HepG2 (cell line): ENCODE results near the gene NCAPD2. TPM values are rescaled to one million over a fixed set of nuclear protein-coding genes. Genes with fewer than 3 reads are reported as not detected.

ENCODE experiments used
- ATRX ChIP-seq: sonication (generic); formaldehyde crosslinking; IDR thresholded peaks from 2 replicates; pipeline ENCODE4 v1.4.0; 2020; ENCODE audit warnings: missing genetic modification reagents, borderline replicate concordance
- CC2D1A ChIP-seq: sonication (generic); formaldehyde crosslinking; IDR thresholded peaks from 2 replicates; pipeline ENCODE4 v1.8.1; 2023; ENCODE audit warnings: mild to moderate bottlenecking, missing genetic modification reagents
- CEBPG ChIP-seq: IDR thresholded peaks from 2 replicates; pipeline ENCODE4 v1.6.1; 2016
- DPF2 ChIP-seq: sonication (generic); formaldehyde crosslinking; IDR thresholded peaks from 2 replicates; pipeline ENCODE4 v1.4.0; 2020; ENCODE audit warnings: mild to moderate bottlenecking, low read depth, missing genetic modification reagents, borderline replicate concordance
- EED ChIP-seq: sonication (generic); formaldehyde crosslinking; IDR thresholded peaks from 2 replicates; pipeline ENCODE4 v1.5.0; 2020; ENCODE audit warnings: mild to moderate bottlenecking, missing genetic modification reagents
- HMG20B ChIP-seq: conservative IDR thresholded peaks from 2 replicates; pipeline ENCODE4 v1.6.1; 2016; ENCODE audit warnings: missing genetic modification reagents, missing compliant biosample characterization
- LCORL ChIP-seq, 2 experiments: fragments of 450-650 bp in 1 of 2; sonication (generic) in 1 of 2; formaldehyde crosslinking in 1 of 2; IDR thresholded peaks; 2 replicates each; pipeline versions ENCODE4 v1.5.0 to v1.6.1; 2017 to 2020; ENCODE audit warnings: antibody characterized with exemption in 1 of 2, missing genetic modification reagents in 1 of 2
- MTA1 ChIP-seq: sonication (generic); formaldehyde crosslinking; IDR thresholded peaks from 2 replicates; pipeline ENCODE4 v1.4.0; 2020; ENCODE audit warnings: missing genetic modification reagents, mild to moderate bottlenecking, borderline replicate concordance
- NFE2 ChIP-seq: sonication (generic); formaldehyde crosslinking; IDR thresholded peaks from 2 replicates; pipeline ENCODE4 v1.4.0; 2020; ENCODE audit warnings: missing genetic modification reagents
- POLR2A ChIP-seq, 2 experiments: IDR thresholded peaks; 2 replicates each; pipeline ENCODE4 v1.6.1; 2011; ENCODE audit warnings: low read depth in 2 of 2, low read length in 2 of 2, mild to moderate bottlenecking in 1 of 2, moderate library complexity in 1 of 2; ENCODE audit not compliant: insufficient read depth in 1 of 2
- RBM22 ChIP-seq: fragments of 200-400 bp; formaldehyde crosslinking; optimal IDR thresholded peaks from 2 replicates; pipeline ENCODE3; 2017; ENCODE audit warnings: mild to moderate bottlenecking, low read length, moderate library complexity
- RFX3 ChIP-seq: IDR thresholded peaks from 2 replicates; pipeline ENCODE4 v1.6.1; 2016; ENCODE audit warnings: missing biosample characterization, missing genetic modification reagents
- SCMH1 ChIP-seq: sonication (generic); formaldehyde crosslinking; IDR thresholded peaks from 2 replicates; pipeline ENCODE4 v1.9.0; 2021; ENCODE audit warnings: missing genetic modification reagents, mild to moderate bottlenecking, borderline replicate concordance
- SNRNP70 ChIP-seq: fragments of 200-400 bp; formaldehyde crosslinking; IDR thresholded peaks from 2 replicates; pipeline ENCODE4 v1.6.1; 2017; ENCODE audit warnings: mild to moderate bottlenecking, low read depth, low read length, moderate library complexity
- YEATS4 ChIP-seq: sonication (generic); formaldehyde crosslinking; IDR thresholded peaks from 2 replicates; pipeline ENCODE4 v1.4.0; 2020; ENCODE audit warnings: missing genetic modification reagents, borderline replicate concordance
- ZFP41 ChIP-seq: sonication (generic); formaldehyde crosslinking; IDR thresholded peaks from 2 replicates; pipeline ENCODE4 v1.4.0; 2020; ENCODE audit warnings: mild to moderate bottlenecking, missing genetic modification reagents, borderline replicate concordance
- ZNF207 ChIP-seq: fragments of 450-650 bp; IDR thresholded peaks from 2 replicates; pipeline ENCODE4 v1.6.1; 2016; ENCODE audit warnings: antibody characterized with exemption, borderline replicate concordance
- ZNF264 ChIP-seq: sonication (generic); formaldehyde crosslinking; IDR thresholded peaks from 2 replicates; pipeline ENCODE4 v1.4.0; 2020; ENCODE audit warnings: missing genetic modification reagents
- ZNF562 ChIP-seq: sonication (generic); formaldehyde crosslinking; IDR thresholded peaks from 2 replicates; pipeline ENCODE4 v1.8.0; 2022; ENCODE audit warnings: missing genetic modification reagents, borderline replicate concordance
- ZNF652 ChIP-seq: IDR thresholded peaks from 2 replicates; pipeline ENCODE4 v1.6.1; 2016; ENCODE audit warnings: low read depth, borderline replicate concordance
- ZNF7 ChIP-seq: IDR thresholded peaks from 2 replicates; pipeline ENCODE4 v1.6.1; 2016; ENCODE audit warnings: missing biosample characterization, missing genetic modification reagents
- ZNF768 ChIP-seq: sonication (generic); formaldehyde crosslinking; IDR thresholded peaks from 2 replicates; pipeline ENCODE4 v1.4.0; 2020; ENCODE audit warnings: missing genetic modification reagents
- polyA plus RNA-seq, 8 experiments: library from polyadenylated mRNA; depleted of rRNA in 3 of 8; stranded (reverse) in 7 of 8; unstranded in 1 of 8; fragments of >200 nt; fragmentation: Illumina TruSeq in 4 of 8; extraction: Trizol in 4 of 8; gene quantifications; 2 replicates each; pipeline versions ENCODE4 v1.2.1 to v1.2.3, GENCODE V29; 2011 to 2016; ENCODE audit warnings: low read depth in 4 of 8, missing spikeins in 1 of 8, mixed read lengths in 1 of 8; ENCODE audit not compliant: insufficient read depth in 1 of 8
- total RNA-seq, 5 experiments: library from RNA; depleted of rRNA; stranded (reverse); fragments of >200 nt; fragmentation: Illumina TruSeq; extraction: Trizol; gene quantifications; 2 replicates each; pipeline ENCODE4 v1.2.3, GENCODE V29; 2016; ENCODE audit warnings: low read depth in 1 of 5
- TF ChIP-seq, protein P1 (sequence below): sonication (generic); formaldehyde crosslinking; IDR thresholded peaks from 2 replicates; pipeline ENCODE4 v1.5.0; 2020; ENCODE audit warnings: mild to moderate bottlenecking, missing genetic modification reagents
- TF ChIP-seq, protein P2 (sequence below): sonication (generic); formaldehyde crosslinking; IDR thresholded peaks from 2 replicates; pipeline ENCODE4 v1.5.1; 2020; ENCODE audit warnings: missing genetic modification reagents, mild to moderate bottlenecking, borderline replicate concordance
- TF ChIP-seq, protein P3 (sequence below): sonication (generic); formaldehyde crosslinking; IDR thresholded peaks from 2 replicates; pipeline ENCODE4 v1.4.0; 2020; ENCODE audit warnings: missing genetic modification reagents
- TF ChIP-seq, protein P4 (sequence below): sonication (generic); formaldehyde crosslinking; IDR thresholded peaks from 2 replicates; pipeline ENCODE4 v1.5.0; 2020; ENCODE audit warnings: missing genetic modification reagents

The NCAPD2 gene
- total and polyA plus RNA-seq, 2 of the 13 experiments (the other 11 are each of a cell fraction or from before 2014, with no cell fraction given) = 51.1 to 65.6 TPM

DNA sequence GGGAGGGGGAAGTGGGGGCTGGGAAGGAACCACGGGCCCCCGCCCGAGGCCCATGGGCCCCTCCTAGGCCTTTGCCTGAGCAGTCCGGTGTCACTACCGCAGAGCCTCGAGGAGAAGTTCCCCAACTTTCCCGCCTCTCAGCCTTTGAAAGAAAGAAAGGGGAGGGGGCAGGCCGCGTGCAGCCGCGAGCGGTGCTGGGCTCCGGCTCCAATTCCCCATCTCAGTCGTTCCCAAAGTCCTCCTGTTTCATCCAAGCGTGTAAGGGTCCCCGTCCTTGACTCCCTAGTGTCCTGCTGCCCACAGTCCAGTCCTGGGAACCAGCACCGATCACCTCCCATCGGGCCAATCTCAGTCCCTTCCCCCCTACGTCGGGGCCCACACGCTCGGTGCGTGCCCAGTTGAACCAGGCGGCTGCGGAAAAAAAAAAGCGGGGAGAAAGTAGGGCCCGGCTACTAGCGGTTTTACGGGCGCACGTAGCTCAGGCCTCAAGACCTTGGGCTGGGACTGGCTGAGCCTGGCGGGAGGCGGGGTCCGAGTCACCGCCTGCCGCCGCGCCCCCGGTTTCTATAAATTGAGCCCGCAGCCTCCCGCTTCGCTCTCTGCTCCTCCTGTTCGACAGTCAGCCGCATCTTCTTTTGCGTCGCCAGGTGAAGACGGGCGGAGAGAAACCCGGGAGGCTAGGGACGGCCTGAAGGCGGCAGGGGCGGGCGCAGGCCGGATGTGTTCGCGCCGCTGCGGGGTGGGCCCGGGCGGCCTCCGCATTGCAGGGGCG is 40.2 kb downstream of the NCAPD2 start, which contains the start of gene GAPDH (continued):
- TF ChIP-seq, protein P1, sequence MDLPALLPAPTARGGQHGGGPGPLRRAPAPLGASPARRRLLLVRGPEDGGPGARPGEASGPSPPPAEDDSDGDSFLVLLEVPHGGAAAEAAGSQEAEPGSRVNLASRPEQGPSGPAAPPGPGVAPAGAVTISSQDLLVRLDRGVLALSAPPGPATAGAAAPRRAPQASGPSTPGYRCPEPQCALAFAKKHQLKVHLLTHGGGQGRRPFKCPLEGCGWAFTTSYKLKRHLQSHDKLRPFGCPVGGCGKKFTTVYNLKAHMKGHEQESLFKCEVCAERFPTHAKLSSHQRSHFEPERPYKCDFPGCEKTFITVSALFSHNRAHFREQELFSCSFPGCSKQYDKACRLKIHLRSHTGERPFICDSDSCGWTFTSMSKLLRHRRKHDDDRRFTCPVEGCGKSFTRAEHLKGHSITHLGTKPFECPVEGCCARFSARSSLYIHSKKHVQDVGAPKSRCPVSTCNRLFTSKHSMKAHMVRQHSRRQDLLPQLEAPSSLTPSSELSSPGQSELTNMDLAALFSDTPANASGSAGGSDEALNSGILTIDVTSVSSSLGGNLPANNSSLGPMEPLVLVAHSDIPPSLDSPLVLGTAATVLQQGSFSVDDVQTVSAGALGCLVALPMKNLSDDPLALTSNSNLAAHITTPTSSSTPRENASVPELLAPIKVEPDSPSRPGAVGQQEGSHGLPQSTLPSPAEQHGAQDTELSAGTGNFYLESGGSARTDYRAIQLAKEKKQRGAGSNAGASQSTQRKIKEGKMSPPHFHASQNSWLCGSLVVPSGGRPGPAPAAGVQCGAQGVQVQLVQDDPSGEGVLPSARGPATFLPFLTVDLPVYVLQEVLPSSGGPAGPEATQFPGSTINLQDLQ (CRISPR knock-in tag) = no peak
- TF ChIP-seq, protein P2, sequence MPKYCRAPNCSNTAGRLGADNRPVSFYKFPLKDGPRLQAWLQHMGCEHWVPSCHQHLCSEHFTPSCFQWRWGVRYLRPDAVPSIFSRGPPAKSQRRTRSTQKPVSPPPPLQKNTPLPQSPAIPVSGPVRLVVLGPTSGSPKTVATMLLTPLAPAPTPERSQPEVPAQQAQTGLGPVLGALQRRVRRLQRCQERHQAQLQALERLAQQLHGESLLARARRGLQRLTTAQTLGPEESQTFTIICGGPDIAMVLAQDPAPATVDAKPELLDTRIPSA (CRISPR knock-in tag) = no peak
- TF ChIP-seq, protein P3, sequence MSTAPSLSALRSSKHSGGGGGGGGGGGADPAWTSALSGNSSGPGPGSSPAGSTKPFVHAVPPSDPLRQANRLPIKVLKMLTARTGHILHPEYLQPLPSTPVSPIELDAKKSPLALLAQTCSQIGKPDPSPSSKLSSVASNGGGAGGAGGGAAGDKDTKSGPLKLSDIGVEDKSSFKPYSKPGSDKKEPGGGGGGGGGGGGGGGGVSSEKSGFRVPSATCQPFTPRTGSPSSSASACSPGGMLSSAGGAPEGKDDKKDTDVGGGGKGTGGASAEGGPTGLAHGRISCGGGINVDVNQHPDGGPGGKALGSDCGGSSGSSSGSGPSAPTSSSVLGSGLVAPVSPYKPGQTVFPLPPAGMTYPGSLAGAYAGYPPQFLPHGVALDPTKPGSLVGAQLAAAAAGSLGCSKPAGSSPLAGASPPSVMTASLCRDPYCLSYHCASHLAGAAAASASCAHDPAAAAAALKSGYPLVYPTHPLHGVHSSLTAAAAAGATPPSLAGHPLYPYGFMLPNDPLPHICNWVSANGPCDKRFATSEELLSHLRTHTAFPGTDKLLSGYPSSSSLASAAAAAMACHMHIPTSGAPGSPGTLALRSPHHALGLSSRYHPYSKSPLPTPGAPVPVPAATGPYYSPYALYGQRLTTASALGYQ (CRISPR knock-in tag) = peak; percentile 60; the same call in 1 of the 2 replicates
- peak; percentile 43 for TF ChIP-seq ZNF264
- TF ChIP-seq ZNF562 (CRISPR knock-in tag) = 0 out of 2 replicates have a peak, but pooled peaks have one; percentile 73
- no peak for TF ChIP-seq ZNF207
- 0 out of 2 replicates have a peak, but pooled peaks have one; percentile 46 for TF ChIP-seq ZNF768
- TF ChIP-seq MTA1 (CRISPR knock-in tag) = no peak; the same call in 1 of the 2 replicates
- peak; percentile 73; the same call in 1 of the 2 replicates for TF ChIP-seq YEATS4 (CRISPR knock-in tag)
- no peak for TF ChIP-seq ATRX (CRISPR knock-in tag)
- TF ChIP-seq ZNF7 (CRISPR knock-in tag) = peak; percentile 54
- 0 out of 2 replicates have a peak, but pooled peaks have one; percentile 61 for TF ChIP-seq HMG20B
- no peak for TF ChIP-seq SCMH1 (CRISPR knock-in tag)
- TF ChIP-seq RFX3 (CRISPR knock-in tag) = no peak
- TF ChIP-seq LCORL (IDR thresholded peaks at IDR 0.05) = no peak
- TF ChIP-seq LCORL (CRISPR knock-in tag; IDR thresholded peaks at IDR 0.05) = peak; percentile 77
- no peak for TF ChIP-seq ZFP41
- no peak for TF ChIP-seq SNRNP70
- no peak for TF ChIP-seq NFE2 (CRISPR knock-in tag)
- TF ChIP-seq CC2D1A (CRISPR knock-in tag) = no peak
- TF ChIP-seq POLR2A (IDR thresholded peaks at IDR 0.05; ENCODE audit: insufficient read depth in 1 of 2, low read depth in 2 of 2, low read length in 2 of 2) = peak in 1 of 2 experiments; percentile 98; a peak in 2 of 4 replicates
- no peak for TF ChIP-seq ZNF652 (CRISPR knock-in tag)
- no peak for TF ChIP-seq DPF2 (CRISPR knock-in tag)
- no peak for TF ChIP-seq EED (CRISPR knock-in tag)
- TF ChIP-seq RBM22 = peak; percentile 13
- TF ChIP-seq CEBPG = no peak
- TF ChIP-seq, protein P4, sequence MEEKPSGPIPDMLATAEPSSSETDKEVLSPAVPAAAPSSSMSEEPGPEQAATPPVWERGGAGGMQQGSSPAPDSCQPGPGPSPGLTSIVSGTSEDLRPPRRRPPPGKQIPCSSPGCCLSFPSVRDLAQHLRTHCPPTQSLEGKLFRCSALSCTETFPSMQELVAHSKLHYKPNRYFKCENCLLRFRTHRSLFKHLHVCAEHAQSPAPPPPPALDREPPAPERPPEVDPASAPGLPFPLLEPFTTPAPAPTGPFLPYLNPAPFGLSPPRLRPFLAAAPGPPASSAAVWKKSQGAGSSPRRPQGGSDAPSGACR = no peak; the same call in 1 of the 2 replicates
